Inflammatory macrophage (primary cell): ENCODE measurements around the gene STRIT1.

Experiments
- DNase-seq, 2 donors: peaks; one replicate each; pipeline ENCODE4 v3.0.0-alpha.2; 2020 to 2022
- total RNA-seq, 18 experiments: gene quantifications; one replicate each; lab custom pipeline; 2026; ENCODE audit warnings: mixed read lengths in 6 of 18, inconsistent platforms in 2 of 18; lab: John Stamatoyannopoulos, UW

Gene STRIT1
- total RNA-seq: 0 to 0.09 (median 0) reads per million in 18 experiments

GRCh38 chr3:155293516-155293915, at the start of gene STRIT1:
STRIT1 (minus strand) TSS chr3:155293683.
- no peak for DNase-seq

DNA sequence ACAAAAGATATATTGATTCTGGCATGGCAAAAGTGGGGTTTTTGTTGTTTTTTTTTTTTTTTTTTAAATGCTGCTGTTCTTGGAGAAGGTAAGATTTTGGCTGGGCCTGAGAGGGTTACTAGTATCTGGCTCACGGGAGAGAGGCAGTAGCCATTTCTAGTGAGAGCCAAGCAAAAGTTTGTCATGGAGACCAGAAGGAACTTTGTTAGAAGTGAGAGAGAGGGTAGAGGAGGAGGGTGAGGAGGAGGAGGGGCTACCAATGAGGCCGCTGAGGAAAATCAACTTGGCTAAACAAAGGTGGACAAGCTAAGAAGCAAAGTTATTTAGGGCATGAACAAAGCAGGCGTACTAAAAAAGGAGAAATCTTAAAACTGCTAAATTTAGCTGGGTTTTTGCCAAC, 48.9 kb upstream of the STRIT1 start:
- DNase-seq: no peak

GRCh38 chr3:155339052-155339451, 45.6 kb upstream of the STRIT1 start:
- no peak for DNase-seq

GRCh38 chr3:155335724-155336354, 42.4 kb upstream of the STRIT1 start:
- DNase-seq: no peak

DNA sequence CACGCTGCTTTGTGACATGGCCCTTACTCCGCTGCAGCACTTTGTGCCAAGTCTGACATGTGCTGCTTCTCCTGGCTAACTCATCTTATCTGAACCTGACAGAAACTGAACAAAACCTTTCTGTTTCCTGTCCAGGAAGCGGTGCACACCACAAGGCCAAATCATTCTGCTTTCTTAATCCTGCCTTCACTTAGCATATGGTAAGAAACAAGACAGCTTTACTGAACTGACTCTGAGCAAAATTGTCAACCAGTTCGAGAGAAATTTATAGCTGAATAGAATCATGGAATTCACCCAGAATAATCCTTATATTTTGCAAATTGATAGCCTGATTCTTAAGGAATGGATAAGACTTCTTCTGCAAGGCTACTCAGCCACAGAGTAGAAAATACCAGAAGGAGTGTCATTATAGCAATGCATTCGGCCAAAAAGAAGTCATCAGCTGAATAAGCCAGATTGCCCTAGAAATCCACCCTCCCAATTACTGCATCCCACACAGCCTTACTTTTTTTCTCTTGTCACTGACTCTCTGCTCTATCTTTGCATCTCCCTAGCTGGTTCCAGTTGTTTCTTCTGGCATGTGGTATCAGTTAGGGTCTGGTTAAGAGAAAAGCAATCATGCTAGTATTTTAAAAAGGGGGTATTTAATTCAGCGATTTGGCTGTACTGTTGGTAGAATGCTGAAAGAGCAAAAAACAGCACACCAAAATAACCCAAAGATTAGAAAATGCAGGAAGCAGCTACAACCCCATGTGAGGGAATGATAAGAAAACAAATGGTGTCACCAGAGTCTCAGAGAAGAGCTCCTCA, 41.6 kb upstream of the STRIT1 start:
- no peak for DNase-seq

DNA sequence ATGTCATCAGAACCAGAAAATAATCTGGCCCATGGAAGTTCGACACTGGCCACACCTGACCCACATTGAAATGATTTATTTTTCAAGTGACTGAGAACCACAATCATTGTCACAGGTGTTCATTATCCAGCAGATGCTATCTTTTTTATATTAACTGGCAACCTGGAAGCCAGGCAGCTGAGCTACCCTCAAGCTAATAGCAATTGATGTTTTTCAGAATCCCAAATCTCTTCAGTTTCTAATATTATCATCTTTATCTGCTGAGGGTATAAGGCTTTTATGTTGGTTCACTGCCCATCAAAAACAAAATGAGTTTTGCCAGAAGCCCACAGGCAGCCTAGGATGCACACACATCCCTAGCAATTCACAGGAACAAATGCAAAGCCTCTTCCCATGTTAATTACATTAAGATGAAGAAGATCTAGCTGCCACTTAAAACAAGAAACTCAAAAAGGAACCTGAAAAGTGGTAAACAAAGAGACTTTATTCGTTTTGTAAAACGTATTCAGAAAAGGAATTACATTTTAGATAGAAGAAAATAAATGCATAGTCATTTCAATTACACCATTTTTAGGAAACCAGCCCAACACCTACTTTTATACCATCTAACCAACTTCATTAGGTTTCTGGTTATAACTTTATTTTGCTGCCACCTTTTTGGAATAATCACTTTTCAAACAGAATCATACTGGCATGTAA, 40.9 kb upstream of the STRIT1 start:
- DNase-seq: no peak

GRCh38 chr3:155332716-155333115, 39.2 kb upstream of the STRIT1 start:
- DNase-seq: no peak

- DNase-seq: no peak
These were observed 37.6 kb upstream of the STRIT1 start for GRCh38 chr3:155331078-155331477.

GRCh38 chr3:155330370-155330769, 36.9 kb upstream of the STRIT1 start:
- DNase-seq: no peak

- no peak for DNase-seq
These were observed 36.1 kb upstream of the STRIT1 start for GRCh38 chr3:155329513-155330048.

DNA sequence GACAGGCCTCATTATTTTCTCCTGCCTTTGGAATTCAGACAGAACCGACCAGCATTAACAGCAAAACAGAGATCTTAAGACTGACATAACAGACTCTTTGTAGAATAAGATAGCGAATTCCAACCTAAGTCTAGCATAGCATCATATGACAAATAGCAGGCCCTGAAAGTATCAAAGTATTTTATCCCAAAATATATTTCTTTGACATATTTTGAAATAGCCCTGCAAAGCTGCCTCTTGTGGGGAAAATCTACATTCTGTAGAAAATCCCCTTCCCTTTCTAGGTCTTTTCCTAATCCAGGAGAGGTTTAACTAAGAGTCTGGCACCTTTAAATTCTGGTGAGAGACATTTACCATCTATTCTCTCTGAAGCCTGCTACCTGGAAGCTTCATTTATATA, 34.4 kb upstream of the STRIT1 start:
- DNase-seq: no peak

- no peak for DNase-seq
These were observed 33.9 kb upstream of the STRIT1 start for GRCh38 chr3:155327430-155327829.

DNA sequence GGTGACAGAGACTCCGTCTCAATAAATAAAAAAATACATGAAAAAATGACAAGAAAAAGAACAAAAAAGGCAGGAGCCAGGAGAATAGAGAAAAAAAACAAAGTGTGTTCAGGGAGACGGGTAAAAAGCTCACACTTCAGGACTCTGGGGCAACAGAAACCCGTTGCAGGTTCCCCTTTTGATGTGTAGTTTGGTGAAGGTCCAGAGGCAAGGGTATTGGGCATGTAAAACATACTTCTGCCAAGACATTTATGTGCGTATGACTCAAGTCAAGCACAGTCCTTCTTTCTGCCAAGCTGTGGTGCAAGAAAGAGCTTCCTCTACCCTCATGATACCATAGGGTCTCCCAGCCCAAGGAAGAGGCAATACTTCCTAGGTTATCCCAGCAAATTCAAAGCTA, 33.4 kb upstream of the STRIT1 start:
- DNase-seq: peak; percentile 14 to 16

DNA sequence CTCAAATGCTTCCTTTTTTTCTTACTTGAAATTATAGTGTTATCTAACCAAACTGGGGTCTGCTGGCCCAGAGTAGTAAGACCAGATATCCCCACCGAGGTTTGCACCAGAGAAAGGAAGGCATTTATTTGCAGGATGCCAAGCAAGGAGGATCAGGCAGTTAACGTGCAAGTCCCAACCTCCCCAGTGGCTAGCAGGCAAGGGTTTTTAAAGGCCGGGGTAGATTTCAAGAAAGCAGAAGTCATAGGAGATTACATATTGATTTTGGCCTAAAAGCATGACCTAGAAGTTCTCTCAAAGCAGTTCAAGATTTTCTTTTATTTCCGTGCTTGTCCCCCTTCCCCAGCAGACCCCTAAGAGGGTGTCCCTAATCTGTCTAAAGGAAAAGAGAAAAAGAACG, 32.8 kb upstream of the STRIT1 start:
- DNase-seq: no peak

DNA sequence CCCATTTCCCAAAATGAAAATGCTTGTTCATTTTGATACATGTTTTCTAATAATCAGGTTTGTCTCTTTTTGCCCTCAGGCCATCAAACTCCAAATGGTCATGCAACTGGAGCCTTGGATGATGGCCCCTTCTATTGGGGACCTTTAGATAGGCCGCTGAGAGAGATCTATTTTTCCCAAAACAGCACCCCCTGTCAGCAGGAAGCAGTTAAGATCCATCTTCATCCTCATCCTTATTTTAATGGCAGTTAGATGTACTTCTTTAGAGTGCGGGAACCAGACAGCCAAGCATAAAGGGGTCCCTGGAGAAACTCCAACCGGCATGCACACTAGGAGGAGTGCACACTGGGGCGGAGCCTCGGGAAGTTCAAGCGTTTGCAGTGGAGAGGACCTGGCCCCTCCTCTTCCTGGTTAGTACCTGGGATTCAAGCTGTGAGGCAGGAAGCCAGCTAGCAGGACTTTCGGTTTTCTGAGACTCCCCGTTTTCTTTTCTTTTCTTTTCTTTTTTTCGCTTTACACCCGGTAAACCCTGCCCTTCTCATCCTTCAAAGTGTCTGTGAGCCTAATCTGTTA, 31.9 kb upstream of the STRIT1 start:
- no peak for DNase-seq

DNA sequence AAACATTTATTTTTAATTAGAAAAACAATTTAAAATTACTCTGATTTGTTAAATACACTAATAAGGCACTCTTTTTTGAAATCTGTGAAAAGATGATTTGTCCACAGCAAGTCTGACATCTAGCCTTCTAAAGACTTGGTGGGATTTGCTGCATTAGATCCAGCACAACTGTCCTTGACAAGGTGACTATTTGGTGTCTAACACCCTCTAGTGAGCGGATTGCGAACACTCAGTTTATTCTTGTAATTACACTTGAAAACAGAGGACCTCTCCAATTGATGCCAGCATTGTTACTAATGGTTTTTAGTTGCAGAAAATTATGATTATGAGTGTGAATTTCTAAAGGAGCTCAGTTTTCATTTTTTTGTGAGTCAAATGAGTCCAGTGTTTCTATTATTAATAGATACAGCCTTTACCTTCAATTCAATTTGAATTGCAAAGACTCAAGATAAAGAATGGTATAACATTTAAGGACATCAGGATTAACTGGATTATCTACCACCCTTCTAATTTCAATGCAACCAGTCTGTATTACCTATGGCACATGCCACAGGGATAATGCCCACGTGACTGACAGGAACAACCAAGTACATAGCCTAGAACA, 29.7 kb upstream of the STRIT1 start:
- DNase-seq: peak; percentile 63 to 74

GRCh38 chr3:155321418-155321817, 27.9 kb upstream of the STRIT1 start:
- DNase-seq: no peak

DNA sequence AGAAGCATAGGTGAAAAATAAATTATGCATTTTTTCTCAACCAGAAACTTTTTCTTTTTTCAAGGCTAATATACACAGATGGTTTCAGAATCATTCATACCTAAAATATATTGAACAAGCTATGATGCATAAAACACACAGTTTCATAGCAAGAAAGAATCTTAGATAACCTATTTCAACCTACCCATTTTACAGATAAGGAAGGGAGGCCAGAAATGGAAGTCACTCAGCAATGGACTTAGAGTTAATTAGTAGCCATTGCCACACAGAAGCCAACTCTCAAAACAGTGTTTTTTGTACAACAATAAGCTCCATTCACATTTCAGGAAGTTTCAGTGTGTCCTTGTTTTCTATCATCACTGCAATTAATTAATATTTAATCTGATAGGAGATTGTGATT, 27.5 kb upstream of the STRIT1 start:
- no peak for DNase-seq

- DNase-seq: no peak
These were observed 25.3 kb upstream of the STRIT1 start for GRCh38 chr3:155318740-155319139.

DNA sequence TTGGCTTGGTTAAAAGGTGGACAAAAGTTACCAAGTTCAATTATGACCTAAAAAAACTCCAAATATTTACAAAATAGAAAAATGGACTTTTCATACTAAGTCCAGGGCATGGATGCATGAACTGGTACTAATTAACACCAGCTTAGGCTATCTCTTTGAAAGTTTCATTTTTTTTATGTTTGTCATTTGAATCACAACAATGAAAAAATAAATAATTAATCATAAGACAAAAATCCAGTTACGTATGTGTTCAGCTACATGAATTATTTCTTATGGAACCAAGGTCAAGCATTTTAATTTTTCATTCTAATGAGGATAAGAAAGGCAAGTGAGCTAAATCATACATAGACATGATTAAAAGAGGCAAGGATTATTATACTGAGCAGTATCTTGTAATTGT, 23.7 kb upstream of the STRIT1 start:
- DNase-seq: no peak

DNA sequence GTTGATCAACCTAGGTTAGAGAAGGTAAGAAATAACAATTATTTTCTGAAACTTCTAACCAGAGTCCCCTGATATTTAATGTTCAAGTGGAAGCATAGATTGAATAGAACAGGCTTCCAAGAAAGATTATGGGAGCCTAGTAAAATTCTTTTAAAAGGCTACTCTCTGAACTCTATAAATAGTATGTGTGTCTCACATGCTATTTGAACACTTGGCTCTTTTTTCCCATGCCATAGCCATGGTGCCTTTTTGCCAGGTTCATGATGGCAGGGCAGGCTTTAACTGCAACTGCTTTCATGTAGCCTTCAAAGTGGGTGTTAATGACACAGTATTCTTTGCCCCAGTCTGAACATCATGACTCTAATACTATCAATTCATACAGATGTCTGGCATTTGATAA, 22.9 kb upstream of the STRIT1 start:
- no peak for DNase-seq

GRCh38 chr3:155313916-155314315, 20.4 kb upstream of the STRIT1 start:
- DNase-seq: no peak

- DNase-seq: no peak
These were observed 19.8 kb upstream of the STRIT1 start for GRCh38 chr3:155313300-155313699.
